ENCODE data around the gene DVL1. TPM values are rescaled to one million over a fixed set of nuclear protein-coding genes. Genes with fewer than 3 reads are reported as not detected.

The DVL1 gene
- total RNA-seq, 4 donors from 2014 or later: 130 to 191 (median 144) TPM

- H3K4me1 ChIP-seq: peaks cover 0 to 73% (median 65%) of the 10 kb centered on the region in 4 donors
- TF ChIP-seq, protein P1, sequence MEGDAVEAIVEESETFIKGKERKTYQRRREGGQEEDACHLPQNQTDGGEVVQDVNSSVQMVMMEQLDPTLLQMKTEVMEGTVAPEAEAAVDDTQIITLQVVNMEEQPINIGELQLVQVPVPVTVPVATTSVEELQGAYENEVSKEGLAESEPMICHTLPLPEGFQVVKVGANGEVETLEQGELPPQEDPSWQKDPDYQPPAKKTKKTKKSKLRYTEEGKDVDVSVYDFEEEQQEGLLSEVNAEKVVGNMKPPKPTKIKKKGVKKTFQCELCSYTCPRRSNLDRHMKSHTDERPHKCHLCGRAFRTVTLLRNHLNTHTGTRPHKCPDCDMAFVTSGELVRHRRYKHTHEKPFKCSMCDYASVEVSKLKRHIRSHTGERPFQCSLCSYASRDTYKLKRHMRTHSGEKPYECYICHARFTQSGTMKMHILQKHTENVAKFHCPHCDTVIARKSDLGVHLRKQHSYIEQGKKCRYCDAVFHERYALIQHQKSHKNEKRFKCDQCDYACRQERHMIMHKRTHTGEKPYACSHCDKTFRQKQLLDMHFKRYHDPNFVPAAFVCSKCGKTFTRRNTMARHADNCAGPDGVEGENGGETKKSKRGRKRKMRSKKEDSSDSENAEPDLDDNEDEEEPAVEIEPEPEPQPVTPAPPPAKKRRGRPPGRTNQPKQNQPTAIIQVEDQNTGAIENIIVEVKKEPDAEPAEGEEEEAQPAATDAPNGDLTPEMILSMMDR (IDR thresholded peaks at IDR 0.05): no peak
- TF ChIP-seq EP300 (IDR thresholded peaks at IDR 0.05) (no peak), POLR2A (IDR thresholded peaks at IDR 0.05) (no peak)
- peak overlapping the region; percentile 79 to 91 (median 82) for H3K27ac ChIP-seq
Observed at GRCh38 chr1:1348420-1349255, 580 bp downstream of the DVL1 start.

DNA sequence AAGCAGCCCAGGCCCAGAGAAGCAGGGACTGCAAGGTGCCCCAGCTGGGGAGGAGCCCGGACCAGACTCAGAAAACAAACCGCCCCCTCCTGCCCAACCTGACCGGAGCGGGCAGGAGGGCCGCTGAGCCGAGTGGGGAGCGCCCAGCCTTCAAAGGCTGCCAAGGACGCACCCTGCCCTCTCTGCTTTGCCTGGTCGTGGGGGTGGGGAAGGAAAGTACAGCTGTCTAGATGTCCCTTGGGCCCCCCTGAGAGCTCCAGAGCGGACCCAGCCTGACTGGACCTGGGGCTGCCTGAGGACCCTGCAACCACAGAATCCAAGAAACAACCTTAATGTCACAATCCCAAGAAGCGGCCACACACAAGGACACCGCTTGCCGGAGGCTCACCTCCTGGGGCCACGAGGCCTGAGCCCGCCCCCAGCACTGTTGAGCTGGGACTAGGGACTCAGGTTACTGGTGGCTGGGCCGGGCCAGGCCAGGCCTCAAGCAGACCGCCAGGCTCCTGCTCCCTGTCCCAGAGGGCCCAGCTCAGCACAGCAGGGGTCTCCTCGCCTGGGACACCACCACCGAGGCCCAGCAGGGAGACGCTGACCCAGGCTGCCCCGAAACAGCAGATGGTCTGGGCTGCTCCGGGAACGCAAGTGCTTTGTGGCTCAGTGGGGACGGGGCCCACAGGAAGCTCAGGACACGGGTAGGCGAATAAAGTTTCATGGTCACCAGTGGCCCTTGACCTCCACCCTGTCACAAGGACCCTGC lies 1.4 kb downstream of the DVL1 start:
- WGBS, 2 donors: 17 to 21% methylated on average over 18 to 26 of the region's 26 CpGs
- no peaks in the 10 kb centered on the region for H3K9me3 ChIP-seq
- peak in 1 of 2 donors; percentile 16 for TF ChIP-seq POLR2A (IDR thresholded peaks at IDR 0.05)
- TF ChIP-seq EP300 (IDR thresholded peaks at IDR 0.05): no peak
- no peak for DNase-seq (ENCODE audit: low spot score in 2 of 2)
- peak overlapping the region; percentile 69 to 86 (median 76) for H3K4me3 ChIP-seq
- peak overlapping the region; percentile 79 to 91 (median 82) for H3K27ac ChIP-seq
- peaks cover 0 to 73% (median 58%) of the 10 kb centered on the region in 4 donors for H3K4me1 ChIP-seq
- H3K27me3 ChIP-seq: no peaks in the 10 kb centered on the region
- peaks cover 0 to 3% (median 0%) of the 10 kb centered on the region in 3 donors for H3K36me3 ChIP-seq

More at GRCh38 chr1:1348420-1349255, 580 bp downstream of the DVL1 start:
- Histone ChIP-seq H3K9me3 (no peaks in the 10 kb centered on the region), H3K4me3 (peak overlapping the region; percentile 69 to 86 (median 76)), H3K36me3 (peaks cover 0 to 11% (median 0%) of the 10 kb centered on the region in 3 donors), H3K27me3 (no peaks in the 10 kb centered on the region)
- 0% methylated on average over 1 to 8 of the region's 109 CpGs for WGBS, 2 donors
- no peak for DNase-seq (ENCODE audit: low spot score in 2 of 2)

GRCh38 chr1:1347026-1347595 lies 2.1 kb downstream of the DVL1 start:
- Histone ChIP-seq H3K27me3 (no peaks in the 10 kb centered on the region), H3K4me3 (peak overlapping the region; percentile 69 to 86 (median 76)), H3K9me3 (no peaks in the 10 kb centered on the region), H3K36me3 (peaks cover 0 to 2% (median 0%) of the 10 kb centered on the region in 3 donors), H3K4me1 (peaks cover 0 to 73% (median 52%) of the 10 kb centered on the region in 4 donors), H3K27ac (peak overlapping the region; percentile 20 to 91 (median 82))
- DNase-seq (ENCODE audit: low spot score in 2 of 2): no peak
- 59 to 67% methylated on average over 6 to 10 of the region's 10 CpGs for WGBS, 2 donors
- no peak for TF ChIP-seq EP300 (IDR thresholded peaks at IDR 0.05)
- TF ChIP-seq, protein P1 (IDR thresholded peaks at IDR 0.05): no peak
- TF ChIP-seq POLR2A (IDR thresholded peaks at IDR 0.05): no peak

DNA sequence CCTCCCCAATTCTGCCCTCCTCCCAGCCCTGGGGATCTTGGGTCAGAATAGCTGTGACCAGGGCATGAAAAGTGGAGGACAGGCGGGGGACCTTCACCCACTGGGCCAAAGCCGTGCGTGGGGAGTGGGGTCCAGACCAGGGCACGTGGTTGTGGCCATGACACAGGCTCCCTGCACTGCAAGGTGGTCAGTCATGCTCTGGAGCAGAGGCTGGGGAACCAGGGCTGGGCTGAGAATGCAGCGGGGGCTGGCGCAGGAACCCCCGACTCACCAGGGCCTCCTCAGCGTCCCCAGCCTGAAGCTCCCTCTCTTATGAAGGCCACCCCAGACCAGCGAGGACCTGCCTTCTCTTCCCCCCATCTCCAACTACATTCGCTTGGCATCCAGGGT lies 2.7 kb downstream of the DVL1 start:
- Histone ChIP-seq H3K36me3 (peaks cover 0 to 8% (median 0%) of the 10 kb centered on the region in 3 donors), H3K4me3 (peak overlapping the region in 1 of 4 donors; percentile 1), H3K27me3 (no peaks in the 10 kb centered on the region), H3K4me1 (peaks cover 0 to 66% (median 47%) of the 10 kb centered on the region in 4 donors), H3K27ac (peak overlapping the region in 3 of 4 donors; percentile 30 to 91 (median 84)), H3K9me3 (no peaks in the 10 kb centered on the region)
- TF ChIP-seq, protein P1 (IDR thresholded peaks at IDR 0.05): no peak
- 81 to 94% methylated on average over 6 to 10 of the region's 10 CpGs for WGBS, 2 donors
- DNase-seq (ENCODE audit: low spot score in 2 of 2): no peak

GRCh38 chr1:1345860-1346500 lies 3.2 kb downstream of the DVL1 start:
- TF ChIP-seq EP300 (IDR thresholded peaks at IDR 0.05): no peak
- TF ChIP-seq POLR2A (IDR thresholded peaks at IDR 0.05): no peak
- TF ChIP-seq, protein P1 (IDR thresholded peaks at IDR 0.05): no peak
- Histone ChIP-seq H3K27me3 (no peaks in the 10 kb centered on the region), H3K4me3 (peak overlapping the region in 1 of 4 donors; percentile 19), H3K4me1 (peaks cover 0 to 63% (median 45%) of the 10 kb centered on the region in 4 donors), H3K27ac (peak overlapping the region in 3 of 4 donors; percentile 60 to 91 (median 76)), H3K9me3 (no peaks in the 10 kb centered on the region), H3K36me3 (peaks cover 0 to 13% (median 0%) of the 10 kb centered on the region in 3 donors)
- WGBS, 2 donors: 52 to 68% methylated on average over 6 to 9 of the region's 12 CpGs
- no peak for DNase-seq (ENCODE audit: low spot score in 2 of 2)

Data from tibial nerve (tissue), 4 donors.